A549 (cell line): Measurements from ENCODE around the gene RPL7A.

ENCODE experiments used
- CEBPB ChIP-seq, 2 experiments: fragments of >200 bp in 1 of 2; sonication (Bioruptor Twin) in 1 of 2; formaldehyde crosslinking in 1 of 2; IDR thresholded peaks; 2 replicates each; pipeline ENCODE4 v1.6.1; 2012 to 2016
- CTCF ChIP-seq: fragments of >200 bp; sonication (Bioruptor Twin); formaldehyde crosslinking; IDR thresholded peaks from 3 replicates; pipeline ENCODE4 v1.5.1; 2016
- MAFK ChIP-seq: fragments of 450-650 bp; IDR thresholded peaks from 2 replicates; pipeline ENCODE4 v1.6.1; 2014; ENCODE audit not compliant: partially characterized antibody
- PHF8 ChIP-seq: fragments of 200-600 bp; sonication (generic); IDR thresholded peaks from 2 replicates; pipeline ENCODE4 v1.6.1; 2016; ENCODE audit warnings: low read depth, mild to moderate bottlenecking, antibody characterized with exemption, moderate library complexity, borderline replicate concordance
- POLR2A ChIP-seq: IDR thresholded peaks from 2 replicates; pipeline ENCODE4 v1.6.1; 2012; ENCODE audit warnings: mild to moderate bottlenecking, low read length
- RCOR1 ChIP-seq: fragments of 150-350 bp; IDR thresholded peaks from 2 replicates; pipeline ENCODE4 v1.6.1; 2014; ENCODE audit warnings: antibody characterized with exemption, low read length, low read depth
- TP53 ChIP-seq: fragments of 250-450 bp; sonication (Bioruptor Pico); IDR thresholded peaks from 2 replicates; pipeline ENCODE4 v1.5.0; 2021; ENCODE audit warnings: mild to moderate bottlenecking, moderate library complexity
- USF2 ChIP-seq: fragments of 450-650 bp; IDR thresholded peaks from 2 replicates; pipeline ENCODE4 v1.6.1; 2014; ENCODE audit warnings: antibody characterized with exemption
- TF ChIP-seq, protein P1 (sequence below): IDR thresholded peaks from 2 replicates; pipeline ENCODE4 v1.6.1; 2012

DNA sequence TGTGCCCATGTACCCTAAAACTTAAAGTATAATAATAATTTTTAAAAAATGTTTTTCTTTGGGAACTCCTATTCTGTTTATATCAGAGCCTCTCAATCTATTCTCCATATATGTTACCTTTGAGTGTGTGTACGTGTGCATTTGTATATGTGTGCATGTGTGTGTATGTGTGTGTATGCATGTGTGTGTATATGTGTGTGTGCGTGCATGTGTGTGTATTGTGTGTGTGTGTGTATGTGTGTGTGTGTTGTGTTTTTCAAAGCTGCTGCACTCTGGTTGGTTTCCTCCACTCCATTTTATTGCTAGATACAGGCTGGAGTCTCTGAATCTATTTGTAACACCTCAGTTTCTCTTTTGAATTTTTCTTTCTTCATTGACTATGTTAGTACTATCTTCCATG lies 32.0 kb upstream of the RPL7A start:
- TF ChIP-seq CTCF (no peak), CEBPB (IDR thresholded peaks at IDR 0.05) (no peak), POLR2A (no peak), RCOR1 (no peak), PHF8 (no peak), MAFK (no peak), USF2 (no peak), TP53 (CRISPR knock-in tag) (no peak)
- TF ChIP-seq, protein P1, sequence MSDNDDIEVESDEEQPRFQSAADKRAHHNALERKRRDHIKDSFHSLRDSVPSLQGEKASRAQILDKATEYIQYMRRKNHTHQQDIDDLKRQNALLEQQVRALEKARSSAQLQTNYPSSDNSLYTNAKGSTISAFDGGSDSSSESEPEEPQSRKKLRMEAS = no peak
